A673 (cell line): ENCODE data around the gene CERKL. TPM values are rescaled to one million over a fixed set of nuclear protein-coding genes. Genes with fewer than 3 reads are reported as not detected.

Experiments
- BruUV-seq: library from RNA; stranded (reverse); fragments of 400-500 nt; replicated peaks from 2 replicates; lab custom pipeline; 2021; lab: Mats Ljungman, UMichigan
- CTCF ChIA-PET: fragments of 300-600 bp; sonication (Branson Sonifier 250); formaldehyde crosslinking; loops from one replicate; lab custom pipeline; 2022; ENCODE audit warnings: antibody characterized with exemption; lab: Charles Lee
- POLR2A ChIA-PET: fragments of 300-600 bp; sonication (Branson Sonifier 250); formaldehyde crosslinking; loops from one replicate; lab custom pipeline; 2022; ENCODE audit warnings: antibody characterized with exemption; ENCODE audit not compliant: low non-redundant PET; lab: Charles Lee
- DNase-seq: peaks from one replicate; pipeline ENCODE4 v3.0.0-alpha.2; 2015; ENCODE audit warnings: low spot score
- H3K27ac ChIP-seq: fragments of 200-600 bp; sonication (generic); 2 replicates; pipeline ENCODE4 v1.5.1; 2016; ENCODE audit warnings: mixed run types, low read depth, mild to moderate bottlenecking, mixed read lengths, antibody characterized with exemption, low read length; ENCODE audit not compliant: poor library complexity, severe bottlenecking
- H3K27me3 ChIP-seq: fragments of 200-600 bp; sonication (generic); replicated peaks from 2 replicates; pipeline ENCODE4 v1.6.1; 2017; ENCODE audit warnings: mixed run types, low read depth, mild to moderate bottlenecking, mixed read lengths, antibody characterized with exemption, low read length; ENCODE audit not compliant: insufficient read depth, poor library complexity
- H3K36me3 ChIP-seq: fragments of 200-600 bp; sonication (generic); 2 replicates; pipeline ENCODE4 v1.6.1; 2016; ENCODE audit warnings: mixed run types, mild to moderate bottlenecking, mixed read lengths, antibody characterized with exemption, low read length; ENCODE audit not compliant: insufficient read depth, poor library complexity, severe bottlenecking
- H3K4me1 ChIP-seq: fragments of 200-600 bp; sonication (generic); 2 replicates; pipeline ENCODE4 v1.6.1; 2017; ENCODE audit warnings: mixed run types, mild to moderate bottlenecking, mixed read lengths, antibody characterized with exemption, low read length; ENCODE audit not compliant: insufficient read depth, poor library complexity, severe bottlenecking
- H3K4me3 ChIP-seq: fragments of 200-600 bp; sonication (generic); 2 replicates; pipeline ENCODE4 v1.5.1; 2016; ENCODE audit warnings: low read depth, mixed run types, mild to moderate bottlenecking, mixed read lengths, low read length; ENCODE audit not compliant: poor library complexity, severe bottlenecking
- H3K9me3 ChIP-seq: fragments of 200-600 bp; sonication (generic); 2 replicates; pipeline ENCODE4 v1.6.1; 2016; ENCODE audit warnings: mixed run types, low read depth, mild to moderate bottlenecking, mixed read lengths, antibody characterized with exemption, low read length; ENCODE audit not compliant: poor library complexity, severe bottlenecking
- CTCF ChIP-seq: fragments of 300-800, 200-600 bp; sonication (generic); conservative IDR thresholded peaks from 2 replicates; pipeline ENCODE4 v1.5.1; 2017; ENCODE audit warnings: low read depth, mild to moderate bottlenecking, antibody characterized with exemption, low read length, moderate library complexity, mixed read lengths
- EZH2 ChIP-seq: fragments of 200-600 bp; sonication (generic); IDR thresholded peaks from 2 replicates; pipeline ENCODE4 v1.6.1; 2017; ENCODE audit warnings: borderline replicate concordance, low read depth, mild to moderate bottlenecking, mixed read lengths, antibody characterized with exemption, low read length; ENCODE audit not compliant: poor library complexity, severe bottlenecking
- intact Hi-C: fragments of 100-400 bp; cut with micrococcal nuclease; formaldehyde crosslinking; loops from one replicate; pipeline ENCODE4 v1.10.0; 2022; ENCODE audit not compliant: unreplicated experiment
- total RNA-seq: library from RNA; stranded (reverse); gene quantifications from 2 replicates; pipeline ENCODE4 v1.2.3, GENCODE V29; 2021

The CERKL gene
- total RNA-seq, 1 experiment from 2014 or later = 0.75 TPM

- TF ChIP-seq CTCF = no peak
- TF ChIP-seq EZH2 = no peak
- H3K27ac ChIP-seq = no peak overlapping the region
- H3K36me3 ChIP-seq = no peaks in the 10 kb centered on the region
- CTCF ChIA-PET = no interaction called here
- H3K27me3 ChIP-seq = peaks cover 49% of the 10 kb centered on the region
- no peaks in the 10 kb centered on the region for H3K9me3 ChIP-seq
- BruUV-seq = no TSS peak
- intact Hi-C loops = no loop called here
- H3K4me1 ChIP-seq = no peaks in the 10 kb centered on the region
- H3K4me3 ChIP-seq = no peak overlapping the region
- no peak for DNase-seq
- POLR2A ChIA-PET = no interaction called here
These were observed 18.3 kb upstream of the CERKL start for GRCh38 chr2:181675254-181675653.

- no peaks in the 10 kb centered on the region for H3K9me3 ChIP-seq
- intact Hi-C loops = no loop called here
- ChIA-PET POLR2A (no interaction called here), CTCF (interaction anchor here (0.5 kb wide), 1 partner anchor 140 kb away, joined by 3 read pairs; no protein-coding TSS in a partner anchor)
- no peaks in the 10 kb centered on the region for H3K4me1 ChIP-seq
- H3K27me3 ChIP-seq = peaks cover 41% of the 10 kb centered on the region
- H3K27ac ChIP-seq = no peak overlapping the region
- no peak overlapping the region for H3K4me3 ChIP-seq
- DNase-seq = no peak
- H3K36me3 ChIP-seq = no peaks in the 10 kb centered on the region
- BruUV-seq = no TSS peak
- TF ChIP-seq EZH2 (no peak), CTCF (no peak)
These were observed 17.6 kb upstream of the CERKL start for GRCh38 chr2:181674461-181674860.

GRCh38 chr2:181673173-181673572 lies 16.3 kb upstream of the CERKL start:
- ChIA-PET CTCF (no interaction called here), POLR2A (no interaction called here)
- Histone ChIP-seq H3K36me3 (no peaks in the 10 kb centered on the region), H3K27ac (no peak overlapping the region), H3K27me3 (peaks cover 28% of the 10 kb centered on the region), H3K4me1 (no peaks in the 10 kb centered on the region), H3K4me3 (no peak overlapping the region), H3K9me3 (no peaks in the 10 kb centered on the region)
- intact Hi-C loops = no loop called here
- BruUV-seq = no TSS peak
- DNase-seq = peak; percentile 42
- TF ChIP-seq EZH2 (no peak), CTCF (no peak)
